Ramos (cell line): ENCODE results near the gene FOXF2.

Source experiments
- in situ Hi-C: fragments of 300-500 bp; cut with MboI; formaldehyde crosslinking; loops from one replicate; pipeline ENCODE4 v1.14.3; 2022; ENCODE audit warnings: low sequenced_read_pairs; ENCODE audit not compliant: unreplicated experiment

Gene FOXF2

GRCh38 chr6:1388630-1389368 lies 577 bp upstream of the FOXF2 start:
- in situ Hi-C loops = loop anchor here (25.0 kb wide), 2 partner anchors 601 to 801 kb away; no protein-coding TSS in a partner anchor

- in situ Hi-C loops = loop anchor here (25.0 kb wide), 2 partner anchors 603 to 803 kb away; no protein-coding TSS in a partner anchor
Observed at GRCh38 chr6:1390133-1390945, 963 bp downstream of the FOXF2 start.

GRCh38 chr6:1390946-1391799 lies 1.8 kb downstream of the FOXF2 start:
- in situ Hi-C loops = loop anchor here (25.0 kb wide), 2 partner anchors 604 to 804 kb away; no protein-coding TSS in a partner anchor

GRCh38 chr6:1391800-1392309 lies 2.5 kb downstream of the FOXF2 start:
- in situ Hi-C loops = loop anchor here (25.0 kb wide), 2 partner anchors 605 to 805 kb away; no protein-coding TSS in a partner anchor

GRCh38 chr6:1392813-1393640 lies 3.7 kb downstream of the FOXF2 start:
- in situ Hi-C loops = loop anchor here (25.0 kb wide), 2 partner anchors 606 to 806 kb away; no protein-coding TSS in a partner anchor

- in situ Hi-C loops = loop anchor here (25.0 kb wide), 2 partner anchors 606 to 806 kb away; no protein-coding TSS in a partner anchor
Observed at GRCh38 chr6:1393641-1394283, 4.4 kb downstream of the FOXF2 start.

GRCh38 chr6:1394514-1395463 lies 5.4 kb downstream of the FOXF2 start:
- in situ Hi-C loops = loop anchor here (25.0 kb wide), 2 partner anchors 607 to 807 kb away; no protein-coding TSS in a partner anchor

GRCh38 chr6:1395506-1395905 lies 6.1 kb downstream of the FOXF2 start:
- in situ Hi-C loops = loop anchor here (25.0 kb wide), 2 partner anchors 608 to 808 kb away; no protein-coding TSS in a partner anchor

- in situ Hi-C loops = loop anchor here (25.0 kb wide), 2 partner anchors 609 to 809 kb away; no protein-coding TSS in a partner anchor
Observed at GRCh38 chr6:1395941-1396908, 6.8 kb downstream of the FOXF2 start.

GRCh38 chr6:1396952-1397868 lies 7.8 kb downstream of the FOXF2 start:
- in situ Hi-C loops = loop anchor here (25.0 kb wide), 2 partner anchors 610 to 810 kb away; no protein-coding TSS in a partner anchor

GRCh38 chr6:1399085-1399780 lies 9.9 kb downstream of the FOXF2 start:
- in situ Hi-C loops = loop anchor here (25.0 kb wide), 2 partner anchors 612 to 812 kb away; no protein-coding TSS in a partner anchor

- in situ Hi-C loops = no loop called here
Observed at GRCh38 chr6:1400126-1400850, 10.9 kb downstream of the FOXF2 start.

GRCh38 chr6:1402369-1402768 lies 13.0 kb downstream of the FOXF2 start:
- in situ Hi-C loops = no loop called here

- in situ Hi-C loops = no loop called here
Observed at GRCh38 chr6:1402868-1403267, 13.5 kb downstream of the FOXF2 start.
